Activated T-cell treated with anti-CD3 and anti-CD28 coated beads, Interleukin-2, amount 50 U/mL, for 4 hours (primary cell): ENCODE data around the gene DEFB124. TPM values are rescaled to one million over a fixed set of nuclear protein-coding genes. Genes with fewer than 3 reads are reported as not detected.
"Not testable (repeated sequence)": the region's sequence is repeated elsewhere in the genome, so short reads cannot be mapped to it uniquely, and the experiment has no call there.

ENCODE experiments used
- ATAC-seq, 2 donors: fragments of 200-7000 bp; cut with Tn5 transposase; one replicate each; pipeline ENCODE4 v1.10.0; 2021
- DNase-seq: peaks from one replicate; pipeline ENCODE4 v3.0.0-alpha.2; 2020
- H3K27me3 Mint-ChIP-seq: one replicate; pipeline ENCODE4 v1.8.0; 2021; ENCODE audit warnings: low read depth, mixed read lengths
- H3K36me3 Mint-ChIP-seq: one replicate; pipeline ENCODE4 v1.8.0; 2022; ENCODE audit warnings: mixed read lengths; ENCODE audit not compliant: insufficient read depth
- H3K4me1 Mint-ChIP-seq: one replicate; pipeline ENCODE4 v1.8.0; 2021; ENCODE audit warnings: low read depth, mixed read lengths
- H3K4me3 Mint-ChIP-seq: one replicate; pipeline ENCODE4 v1.8.0; 2021; ENCODE audit warnings: mild to moderate bottlenecking, moderate library complexity, mixed read lengths
- H3K9me3 Mint-ChIP-seq: one replicate; pipeline ENCODE4 v1.8.0; 2021; ENCODE audit warnings: mixed read lengths
- total RNA-seq, 3 donors: library from RNA; stranded (reverse); gene quantifications; one replicate each; pipeline ENCODE4 v1.2.1, GENCODE V29; 2021

The DEFB124 gene
- not detected for total RNA-seq

- H3K4me1 Mint-ChIP-seq = peaks cover 6% of the 10 kb centered on the region
- peaks cover 38% of the 10 kb centered on the region for H3K27me3 Mint-ChIP-seq
- no peaks in the 10 kb centered on the region for H3K9me3 Mint-ChIP-seq
- H3K4me3 Mint-ChIP-seq = no peak within 1 kb of the TSS
- ATAC-seq = peak in 1 of 2 donors; percentile 40
- no peaks in the 10 kb centered on the region for H3K36me3 Mint-ChIP-seq
- no peak for DNase-seq
Measured at GRCh38 chr20:31474758-31475427, at the start of gene DEFB124, which contains the start of gene REM1. DEFB124 (minus strand) TSS chr20:31475127; CDS start chr20:31473013, 2,114 bp downstream. REM1 (plus strand) TSS chr20:31475288; CDS start chr20:31476446, 1,158 bp downstream.

GRCh38 chr20:31523361-31524283 is 48.7 kb upstream of the DEFB124 start:
- Mint-ChIP-seq H3K36me3 (peaks cover 14% of the 10 kb centered on the region), H3K4me1 (peaks cover 40% of the 10 kb centered on the region), H3K4me3 (no peak overlapping the region), H3K9me3 (no peaks in the 10 kb centered on the region), H3K27me3 (no peaks in the 10 kb centered on the region)
- DNase-seq = no peak
- no peak for ATAC-seq

- no peaks in the 10 kb centered on the region for H3K9me3 Mint-ChIP-seq
- DNase-seq = no peak
- no peaks in the 10 kb centered on the region for H3K27me3 Mint-ChIP-seq
- H3K4me3 Mint-ChIP-seq = no peak overlapping the region
- no peak for ATAC-seq
- peaks cover 14% of the 10 kb centered on the region for H3K36me3 Mint-ChIP-seq
- H3K4me1 Mint-ChIP-seq = peaks cover 40% of the 10 kb centered on the region
Measured at GRCh38 chr20:31522731-31523130, 47.8 kb upstream of the DEFB124 start.

GRCh38 chr20:31521267-31521666 is 46.3 kb upstream of the DEFB124 start:
- not testable (repeated sequence) for H3K9me3 Mint-ChIP-seq, H3K4me3 Mint-ChIP-seq, DNase-seq, H3K27me3 Mint-ChIP-seq, ATAC-seq
- Mint-ChIP-seq H3K4me1 (peaks cover 39% of the 10 kb centered on the region), H3K36me3 (peaks cover 11% of the 10 kb centered on the region)

- no peak for ATAC-seq
- no peaks in the 10 kb centered on the region for H3K9me3 Mint-ChIP-seq
- DNase-seq = no peak
Measured at GRCh38 chr20:31517373-31517772, 42.4 kb upstream of the DEFB124 start.

GRCh38 chr20:31516651-31517050 is 41.7 kb upstream of the DEFB124 start:
- ATAC-seq = peak; percentile 7 to 21
- Mint-ChIP-seq H3K36me3 (peaks cover 5% of the 10 kb centered on the region), H3K4me3 (no peak overlapping the region), H3K4me1 (peaks cover 20% of the 10 kb centered on the region), H3K27me3 (no peaks in the 10 kb centered on the region), H3K9me3 (no peaks in the 10 kb centered on the region)
- DNase-seq = no peak

More at GRCh38 chr20:31517373-31517772, 42.4 kb upstream of the DEFB124 start:
- Mint-ChIP-seq H3K36me3 (peaks cover 5% of the 10 kb centered on the region), H3K27me3 (no peaks in the 10 kb centered on the region), H3K4me1 (peaks cover 23% of the 10 kb centered on the region), H3K4me3 (no peak overlapping the region)

GRCh38 chr20:31516166-31516565 is 41.2 kb upstream of the DEFB124 start:
- no peak for DNase-seq
- Mint-ChIP-seq H3K4me1 (peaks cover 20% of the 10 kb centered on the region), H3K27me3 (no peaks in the 10 kb centered on the region), H3K36me3 (peaks cover 5% of the 10 kb centered on the region), H3K4me3 (no peak overlapping the region), H3K9me3 (no peaks in the 10 kb centered on the region)
- ATAC-seq = no peak

- no peak for ATAC-seq
Measured at GRCh38 chr20:31515775-31516107, 40.8 kb upstream of the DEFB124 start.

GRCh38 chr20:31515072-31515774 is 40.3 kb upstream of the DEFB124 start:
- DNase-seq (no peak), ATAC-seq (no peak)
- H3K36me3 Mint-ChIP-seq = peaks cover 3% of the 10 kb centered on the region
- no peaks in the 10 kb centered on the region for H3K27me3 Mint-ChIP-seq
- no peaks in the 10 kb centered on the region for H3K9me3 Mint-ChIP-seq
- peaks cover 14% of the 10 kb centered on the region for H3K4me1 Mint-ChIP-seq
- H3K4me3 Mint-ChIP-seq = no peak overlapping the region

More at GRCh38 chr20:31515775-31516107, 40.8 kb upstream of the DEFB124 start:
- H3K4me1 Mint-ChIP-seq = peaks cover 19% of the 10 kb centered on the region
- no peaks in the 10 kb centered on the region for H3K27me3 Mint-ChIP-seq
- H3K4me3 Mint-ChIP-seq = no peak overlapping the region
- no peaks in the 10 kb centered on the region for H3K9me3 Mint-ChIP-seq
- no peak for DNase-seq
- peaks cover 5% of the 10 kb centered on the region for H3K36me3 Mint-ChIP-seq

- Mint-ChIP-seq H3K4me1 (peaks cover 8% of the 10 kb centered on the region), H3K27me3 (no peaks in the 10 kb centered on the region), H3K4me3 (no peak within 1 kb of the TSS), H3K36me3 (peaks cover 3% of the 10 kb centered on the region), H3K9me3 (no peaks in the 10 kb centered on the region)
- ATAC-seq (peak; percentile 89 to 90), DNase-seq (peak; percentile 85)
Measured at GRCh38 chr20:31514154-31515071, 39.5 kb upstream of the DEFB124 start, which contains the start of gene HM13. HM13 (plus strand) TSS chr20:31514442; CDS start chr20:31514552, 110 bp downstream.

- peaks cover under 1% of the 10 kb centered on the region for H3K4me1 Mint-ChIP-seq
- H3K27me3 Mint-ChIP-seq = peaks cover 14% of the 10 kb centered on the region
- H3K36me3 Mint-ChIP-seq = no peaks in the 10 kb centered on the region
- DNase-seq (no peak), ATAC-seq (no peak)
- no peaks in the 10 kb centered on the region for H3K9me3 Mint-ChIP-seq
- no peak overlapping the region for H3K4me3 Mint-ChIP-seq
Measured at GRCh38 chr20:31508517-31509244, 33.8 kb upstream of the DEFB124 start.

GRCh38 chr20:31505903-31506302 is 31.0 kb upstream of the DEFB124 start:
- Mint-ChIP-seq H3K4me1 (peaks cover 2% of the 10 kb centered on the region), H3K4me3 (no peak overlapping the region), H3K27me3 (peaks cover 15% of the 10 kb centered on the region), H3K9me3 (no peaks in the 10 kb centered on the region), H3K36me3 (no peaks in the 10 kb centered on the region)
- ATAC-seq (no peak), DNase-seq (no peak)
